ENCODE measurements around the gene NEDD4L.

Gene NEDD4L

DNA sequence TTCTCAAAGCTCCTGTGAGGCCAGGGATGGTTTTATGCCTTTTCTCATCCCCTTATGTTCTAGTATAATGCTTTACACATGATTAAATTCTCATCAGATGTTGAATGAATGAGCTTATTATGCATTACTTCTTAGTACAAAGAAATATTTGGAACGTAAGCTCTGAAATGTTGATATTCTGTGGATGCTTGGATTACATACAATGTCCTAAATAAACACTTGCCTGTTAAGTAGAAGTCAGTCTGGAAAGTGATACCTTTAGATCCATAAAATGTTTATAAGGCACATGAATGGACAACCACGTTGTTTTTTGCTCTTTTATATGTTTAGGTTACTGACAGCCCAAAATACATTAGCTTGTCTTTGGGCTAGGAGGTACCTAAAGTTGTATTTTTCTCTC lies 248.6 kb downstream of the NEDD4L start:
- TF ChIP-seq ZNF274 (IDR thresholded peaks at IDR 0.05; ENCODE audit: low read depth, low read length): no peak
- H3K4me3 ChIP-seq (ENCODE audit: low read length): no peak overlapping the region

DNA sequence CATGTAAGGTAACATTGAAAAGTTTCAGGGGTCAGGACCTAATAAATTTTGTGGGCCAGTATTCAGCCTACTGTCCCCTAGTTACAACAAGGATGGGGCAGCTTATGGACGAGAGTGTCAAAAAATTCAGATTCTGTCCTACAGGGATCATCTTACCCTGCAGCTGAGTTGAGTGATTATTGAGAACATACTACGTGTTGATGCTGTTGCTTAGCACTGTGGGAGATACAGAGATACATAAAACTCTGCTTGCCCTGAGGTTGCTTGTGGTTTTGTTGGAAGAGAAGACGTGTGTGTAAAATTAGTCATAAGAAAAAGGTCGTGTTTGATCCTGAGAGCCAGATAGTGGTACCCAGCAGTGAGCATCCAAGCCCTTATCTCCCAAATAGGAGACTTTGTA lies 253.2 kb downstream of the NEDD4L start:
- no peak for TF ChIP-seq ZNF274 (IDR thresholded peaks at IDR 0.05; ENCODE audit: low read depth, low read length)
- H3K4me3 ChIP-seq (ENCODE audit: low read length): no peak overlapping the region

DNA sequence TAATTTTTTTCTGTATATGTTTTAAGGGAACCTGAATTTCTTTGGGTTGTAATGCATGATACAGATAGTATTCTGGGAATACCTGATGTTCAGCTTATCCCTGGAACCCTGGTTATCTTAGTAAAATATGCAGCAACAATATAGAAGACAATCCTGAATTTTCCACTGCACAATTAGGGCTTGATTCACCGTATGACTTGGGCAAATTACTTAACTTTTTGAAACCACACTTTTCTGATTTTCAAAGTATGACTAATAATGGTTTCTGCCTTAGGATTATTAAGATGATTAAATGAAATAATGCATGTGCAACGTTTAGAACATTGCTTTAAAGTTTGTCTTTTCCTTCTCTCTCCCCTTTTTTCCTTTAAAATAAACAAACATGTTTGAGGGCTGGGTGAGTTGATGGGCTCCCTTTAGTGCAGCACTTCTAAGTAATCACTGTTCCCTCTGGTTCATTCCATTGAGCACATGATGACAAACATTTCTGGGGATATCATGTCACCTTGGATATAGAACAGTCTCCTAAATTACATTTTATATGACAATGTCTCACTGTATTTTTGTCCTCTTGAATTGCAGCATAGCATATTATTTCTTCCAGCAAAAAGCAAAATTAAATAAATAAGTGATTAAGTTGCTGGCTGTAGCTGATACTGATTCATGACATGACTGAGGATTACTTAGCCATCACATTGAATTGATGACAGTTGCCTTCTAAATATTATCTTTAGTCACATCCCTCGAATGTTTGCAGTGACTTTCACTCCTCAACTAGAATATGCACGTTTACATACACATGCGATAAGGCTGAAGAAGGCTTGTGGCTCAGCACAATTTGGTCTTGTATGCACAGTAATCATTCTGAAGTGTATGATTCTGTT lies 254.5 kb downstream of the NEDD4L start:
- H3K4me3 ChIP-seq (ENCODE audit: low read length): no peak overlapping the region
- TF ChIP-seq ZNF274 (IDR thresholded peaks at IDR 0.05; ENCODE audit: low read depth, low read length): no peak

DNA sequence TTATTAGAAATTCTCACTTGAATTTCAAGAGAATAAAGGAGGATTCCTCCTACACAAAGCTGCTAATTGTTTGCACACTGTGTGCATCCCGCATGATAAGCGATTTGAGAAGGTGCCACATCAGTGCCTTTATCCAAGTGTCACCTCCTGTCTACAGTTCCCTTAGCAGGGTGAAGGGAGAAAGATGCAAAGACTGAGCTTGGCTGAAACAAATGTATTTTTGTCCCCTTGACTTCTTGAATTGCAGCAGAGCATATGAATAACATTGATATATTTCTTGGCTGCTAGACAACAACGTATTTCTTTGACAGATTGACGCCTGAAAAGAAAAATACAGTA lies 255.1 kb downstream of the NEDD4L start:
- TF ChIP-seq ZNF274 (IDR thresholded peaks at IDR 0.05; ENCODE audit: low read depth, low read length): no peak
- no peak overlapping the region for H3K4me3 ChIP-seq (ENCODE audit: low read length)

DNA sequence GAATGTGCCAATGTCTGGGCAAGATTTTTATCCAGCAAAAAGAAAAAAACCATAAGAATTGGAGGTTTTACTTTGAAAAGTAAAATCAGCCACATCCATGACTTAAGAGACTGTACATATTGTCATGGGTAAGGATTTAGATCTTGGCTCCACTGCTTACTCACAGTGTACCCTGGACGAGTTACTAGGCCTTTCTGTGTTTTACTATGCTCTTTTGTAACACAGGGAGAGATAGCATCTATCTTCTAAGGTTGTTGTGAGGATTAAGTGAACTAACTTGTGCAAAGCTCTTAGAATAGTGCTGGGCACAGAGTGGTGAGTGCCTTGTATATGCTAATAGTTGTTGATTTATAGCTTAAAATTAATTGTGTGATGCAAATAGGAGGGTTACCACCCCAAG lies 255.9 kb downstream of the NEDD4L start:
- TF ChIP-seq ZNF274 (IDR thresholded peaks at IDR 0.05; ENCODE audit: low read depth, low read length): no peak
- H3K4me3 ChIP-seq (ENCODE audit: low read length): no peak overlapping the region

DNA sequence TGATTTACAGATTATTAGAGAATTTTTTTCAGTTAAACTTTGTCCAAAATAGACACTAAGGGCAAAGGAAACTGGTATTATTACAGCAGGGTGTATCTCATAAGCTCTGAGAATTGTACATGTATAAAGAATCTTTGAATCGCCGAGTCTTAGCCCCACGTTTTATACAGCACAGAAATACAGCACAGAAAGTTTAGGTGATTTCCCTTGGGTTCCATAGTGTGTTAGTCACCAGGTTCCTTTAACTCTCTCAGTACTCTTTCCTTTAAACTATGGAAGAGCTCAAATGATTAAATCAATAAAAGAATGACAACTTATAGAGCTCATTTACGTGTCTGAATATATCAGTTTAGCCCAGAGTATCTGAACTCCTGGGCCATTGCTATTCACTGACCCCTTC lies 256.8 kb downstream of the NEDD4L start:
- no peak for TF ChIP-seq ZNF274 (IDR thresholded peaks at IDR 0.05; ENCODE audit: low read depth, low read length)
- H3K4me3 ChIP-seq (ENCODE audit: low read length): no peak overlapping the region

DNA sequence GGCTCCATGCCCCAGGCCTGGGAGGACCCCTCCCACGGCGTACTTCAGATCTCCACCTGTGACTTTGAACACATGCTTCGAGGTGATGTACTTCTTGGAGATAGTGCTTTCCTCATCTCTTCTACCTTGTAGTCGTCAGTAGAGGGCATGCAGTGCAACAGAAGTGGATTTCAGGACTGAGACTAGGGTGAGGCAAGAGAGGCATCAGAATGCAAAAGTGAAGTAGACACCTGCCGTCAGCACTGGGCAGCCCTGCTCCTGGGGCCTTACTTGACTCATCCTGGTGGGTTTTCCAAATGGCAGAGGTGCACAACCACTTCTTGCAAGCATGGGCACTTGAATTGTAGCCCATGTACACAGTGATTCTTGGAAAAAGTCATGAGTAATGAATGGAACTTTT lies 258.8 kb downstream of the NEDD4L start:
- H3K4me3 ChIP-seq (ENCODE audit: low read length): no peak overlapping the region
- no peak for TF ChIP-seq ZNF274 (IDR thresholded peaks at IDR 0.05; ENCODE audit: low read depth, low read length)

DNA sequence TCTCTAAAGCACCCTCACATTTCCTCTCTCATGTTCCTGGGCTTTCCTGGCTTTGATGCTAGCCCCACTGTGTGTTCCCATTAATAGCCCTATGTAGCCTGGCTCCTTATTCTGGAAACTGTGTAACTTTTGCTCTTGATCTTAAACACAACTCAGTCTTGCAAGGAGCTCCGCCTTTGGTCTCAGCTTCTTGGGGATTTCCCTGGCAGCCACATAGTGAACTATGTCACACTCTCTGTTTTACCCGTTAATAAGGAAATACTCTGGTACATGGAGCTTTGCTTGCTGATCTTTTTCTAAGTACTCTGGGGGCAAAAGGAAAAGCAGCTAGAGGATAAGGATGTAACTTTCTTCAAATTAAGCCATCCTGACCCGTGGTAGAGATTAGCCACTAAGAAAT lies 259.3 kb downstream of the NEDD4L start:
- TF ChIP-seq ZNF274 (IDR thresholded peaks at IDR 0.05; ENCODE audit: low read depth, low read length): no peak
- H3K4me3 ChIP-seq (ENCODE audit: low read length): no peak overlapping the region

DNA sequence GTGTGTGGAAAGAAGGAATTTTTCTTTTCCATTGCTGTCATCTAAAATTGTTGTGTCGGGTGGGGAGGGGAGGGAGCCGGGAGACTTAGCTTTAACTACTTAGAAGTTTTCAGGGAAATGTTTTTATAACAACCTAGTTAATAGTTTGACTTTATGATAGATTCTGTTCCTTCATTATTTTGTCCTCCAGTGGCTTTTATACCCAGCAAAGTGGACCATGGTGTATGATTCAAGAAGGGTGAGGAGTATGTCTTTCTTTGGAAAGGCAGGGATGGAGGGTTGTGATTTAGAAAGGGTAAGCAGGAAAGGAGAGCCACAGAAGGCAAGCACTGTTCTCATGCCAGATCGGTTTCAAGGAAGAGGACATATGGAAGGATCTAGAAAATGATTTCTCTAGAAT lies 261.8 kb downstream of the NEDD4L start:
- no peak overlapping the region for H3K4me3 ChIP-seq (ENCODE audit: low read length)
- no peak for TF ChIP-seq ZNF274 (IDR thresholded peaks at IDR 0.05; ENCODE audit: low read depth, low read length)

DNA sequence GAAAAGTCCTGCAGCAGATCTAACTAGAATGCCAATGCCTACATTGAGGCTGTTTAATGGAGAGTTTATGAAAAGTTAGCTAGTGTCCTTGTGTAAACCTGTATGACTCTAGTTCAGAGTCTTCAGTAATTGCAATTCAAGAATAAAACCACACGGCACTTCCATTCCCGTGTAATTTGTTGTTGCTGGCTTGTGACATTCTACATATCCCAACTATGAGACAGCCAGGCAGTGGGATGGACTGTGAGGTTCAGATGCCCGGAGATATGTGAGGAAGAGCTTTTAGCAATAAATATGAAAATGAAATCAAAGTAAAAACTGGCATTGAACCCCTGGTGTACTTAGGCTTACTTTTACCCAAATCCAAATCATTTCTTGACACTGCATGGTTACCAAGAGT lies 263.4 kb downstream of the NEDD4L start:
- no peak overlapping the region for H3K4me3 ChIP-seq (ENCODE audit: low read length)
- no peak for TF ChIP-seq ZNF274 (IDR thresholded peaks at IDR 0.05; ENCODE audit: low read depth, low read length)

DNA sequence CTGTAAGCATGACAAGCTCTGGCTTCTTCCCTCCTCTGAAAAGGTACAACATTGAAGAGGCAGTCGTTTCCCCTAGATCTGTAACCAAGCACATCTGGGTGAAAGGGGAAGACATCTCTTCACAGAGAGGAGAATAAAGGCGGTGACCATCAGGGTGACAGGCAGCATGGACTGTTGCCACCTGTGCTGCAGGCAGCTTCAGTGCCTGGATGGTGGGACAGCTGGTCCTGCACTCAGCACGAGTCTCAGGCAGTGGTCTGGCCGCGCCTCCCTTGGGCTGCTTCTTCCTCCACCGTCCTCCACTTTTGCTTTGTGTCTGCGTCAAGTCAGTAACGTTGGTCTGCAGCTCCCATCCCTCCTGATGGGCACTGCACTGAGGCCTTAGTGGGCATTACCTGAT lies 264.4 kb downstream of the NEDD4L start:
- H3K4me3 ChIP-seq (ENCODE audit: low read length): no peak overlapping the region
- TF ChIP-seq ZNF274 (IDR thresholded peaks at IDR 0.05; ENCODE audit: low read depth, low read length): no peak

DNA sequence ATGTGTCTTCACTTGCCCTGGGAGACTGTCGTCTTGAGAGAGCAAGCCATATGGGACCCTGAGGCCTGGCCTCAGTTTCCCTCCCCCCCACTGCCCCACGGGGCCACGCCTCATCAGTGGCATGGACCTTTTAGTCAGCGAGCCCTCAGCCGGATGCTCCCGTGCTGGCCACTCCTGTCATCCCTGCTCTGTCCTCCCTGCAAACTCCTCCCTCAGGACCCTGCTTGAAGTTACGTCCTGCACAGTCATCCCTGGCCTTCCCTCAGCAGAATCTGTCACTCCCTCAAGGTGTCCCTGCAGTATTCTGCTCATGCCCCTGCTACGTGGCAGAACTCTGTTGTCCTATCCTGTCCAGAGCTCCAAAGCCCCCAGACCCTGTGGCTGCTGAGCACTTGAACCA lies 265.1 kb downstream of the NEDD4L start:
- no peak overlapping the region for H3K4me3 ChIP-seq (ENCODE audit: low read length)
- no peak for TF ChIP-seq ZNF274 (IDR thresholded peaks at IDR 0.05; ENCODE audit: low read depth, low read length)

DNA sequence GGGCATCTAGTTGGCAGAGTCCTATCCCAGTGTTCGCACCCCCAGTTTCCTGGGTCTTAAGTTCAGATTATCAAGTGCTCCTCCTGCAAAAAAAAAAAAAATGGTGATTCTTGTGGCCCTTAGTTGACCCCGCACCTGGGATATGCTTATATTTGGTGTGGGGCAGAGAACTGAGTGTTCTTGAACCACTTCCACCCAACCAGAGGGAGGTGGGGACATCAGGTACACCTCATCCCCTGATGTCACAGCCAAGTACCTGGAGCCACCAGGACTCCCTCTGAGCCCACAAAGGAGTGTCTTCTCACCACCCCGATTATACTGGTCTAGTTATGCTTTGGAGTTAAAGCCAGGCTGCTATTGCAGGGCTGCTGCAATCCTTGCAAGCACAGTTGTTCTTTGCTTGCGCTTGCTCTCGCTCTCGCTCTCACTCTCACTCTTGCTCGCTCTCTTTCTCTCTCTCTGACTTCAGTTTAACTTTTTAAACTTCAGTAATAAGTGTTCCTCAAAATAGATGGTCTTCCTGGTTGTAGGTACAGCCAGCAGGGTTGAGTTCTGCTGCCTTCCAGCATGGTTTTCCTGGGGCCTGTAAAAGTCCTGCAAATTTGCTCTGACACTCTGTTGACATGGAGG lies 265.7 kb downstream of the NEDD4L start:
- H3K4me3 ChIP-seq (ENCODE audit: low read length): no peak overlapping the region
- TF ChIP-seq ZNF274 (IDR thresholded peaks at IDR 0.05; ENCODE audit: low read depth, low read length): no peak

DNA sequence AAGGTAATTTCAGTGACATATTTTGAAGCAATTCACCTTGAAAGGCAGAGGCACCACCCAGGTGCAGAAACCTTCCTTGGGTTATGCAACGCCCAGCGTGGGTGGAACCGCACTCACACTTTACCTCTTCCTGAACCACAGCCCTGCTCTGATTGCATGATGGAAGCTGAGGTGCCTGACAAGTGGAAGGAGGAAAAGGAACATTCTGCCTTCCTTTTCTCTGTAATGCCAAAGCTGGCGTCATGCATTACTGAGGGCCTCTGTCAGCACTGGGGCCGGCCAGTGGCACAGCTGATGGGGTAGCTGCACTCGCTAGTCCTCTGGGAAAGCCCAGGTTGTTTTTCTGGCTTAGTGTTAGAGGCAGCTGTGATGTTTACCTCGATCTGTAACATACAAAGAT lies 266.5 kb downstream of the NEDD4L start:
- H3K4me3 ChIP-seq (ENCODE audit: low read length): no peak overlapping the region
- TF ChIP-seq ZNF274 (IDR thresholded peaks at IDR 0.05; ENCODE audit: low read depth, low read length): no peak

DNA sequence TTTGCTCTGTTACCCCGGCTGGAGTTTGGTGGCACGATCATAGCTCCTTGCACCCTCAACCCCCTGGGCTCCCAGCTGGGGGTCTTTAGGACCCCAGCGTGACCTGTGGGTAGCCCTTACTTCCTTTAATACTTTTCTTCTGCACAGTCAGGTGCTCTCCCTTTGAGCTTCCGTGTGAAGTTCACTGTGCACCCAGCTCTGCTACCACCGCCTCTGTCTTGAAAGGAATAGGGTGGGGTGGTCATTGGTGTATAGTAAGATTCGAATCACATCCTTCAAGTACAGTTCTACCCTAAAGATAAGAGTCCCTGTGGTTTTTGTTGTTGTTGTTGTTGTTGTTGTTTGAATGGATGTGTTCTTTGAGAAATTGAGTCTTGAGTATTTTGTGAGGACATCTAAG lies 267.4 kb downstream of the NEDD4L start:
- TF ChIP-seq ZNF274 (IDR thresholded peaks at IDR 0.05; ENCODE audit: low read depth, low read length): no peak
- no peak overlapping the region for H3K4me3 ChIP-seq (ENCODE audit: low read length)

Data from GM08714 (cell line).